ENCODE results near the gene BATF2.
"Not testable (repeated sequence)": the region's sequence is repeated elsewhere in the genome, so short reads cannot be mapped to it uniquely, and the experiment has no call there.

The BATF2 gene

GRCh38 chr11:64996710-64997380 is at the start of gene BATF2:
BATF2 (minus strand) TSS chr11:64996971; CDS start chr11:64996914, 57 bp downstream.
- DNase-seq: peak; percentile 51

GRCh38 chr11:65045728-65046127 is 49.0 kb upstream of the BATF2 start:
- DNase-seq: no peak

DNA sequence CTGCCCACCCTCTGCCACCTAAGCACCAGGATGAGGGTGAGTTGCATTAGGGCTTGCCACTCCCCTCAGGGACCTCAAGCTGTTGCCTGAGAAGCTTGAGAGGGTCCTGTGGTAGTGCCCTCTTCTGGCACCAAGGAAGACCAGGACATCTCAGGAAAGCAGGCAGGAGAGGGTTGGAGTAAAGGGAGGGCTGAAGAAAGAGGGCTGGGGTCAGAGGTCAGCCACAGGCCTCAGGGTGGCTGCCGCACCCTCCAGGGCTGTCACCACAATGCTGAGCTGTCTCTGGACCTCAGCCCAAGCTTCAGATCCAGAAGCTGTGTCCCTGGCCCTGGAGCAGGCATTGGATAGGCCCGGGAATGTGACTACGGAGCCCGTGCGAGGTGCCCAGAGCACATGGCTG is 48.3 kb upstream of the BATF2 start:
- DNase-seq: no peak

GRCh38 chr11:65043881-65044501 is 47.2 kb upstream of the BATF2 start:
- no peak for DNase-seq

DNA sequence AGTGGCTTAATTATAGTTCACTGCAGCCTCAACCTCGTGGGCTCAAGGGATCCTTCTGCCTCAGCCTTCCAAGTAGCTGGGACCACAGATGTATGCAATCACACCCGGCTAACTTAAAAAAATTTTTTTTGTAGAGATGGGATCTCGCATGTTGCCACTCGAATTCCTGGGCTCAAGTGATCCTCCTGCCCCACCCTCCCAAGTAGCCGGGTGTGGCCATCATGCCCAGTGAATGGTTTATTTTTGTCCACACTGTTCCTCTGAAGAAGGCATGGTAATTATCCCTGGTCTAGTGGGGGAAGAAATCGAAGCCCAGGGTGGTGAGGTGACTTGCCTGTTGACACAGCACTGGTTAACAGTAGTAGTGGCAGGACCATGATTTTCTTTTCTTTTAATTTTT is 46.1 kb upstream of the BATF2 start:
- no peak for DNase-seq

GRCh38 chr11:65040847-65041622 is 44.3 kb upstream of the BATF2 start, which contains the start of gene SAC3D1:
SAC3D1 (plus strand) TSS chr11:65041210; CDS start chr11:65041293, 83 bp downstream.
- peak; percentile 96 for DNase-seq

DNA sequence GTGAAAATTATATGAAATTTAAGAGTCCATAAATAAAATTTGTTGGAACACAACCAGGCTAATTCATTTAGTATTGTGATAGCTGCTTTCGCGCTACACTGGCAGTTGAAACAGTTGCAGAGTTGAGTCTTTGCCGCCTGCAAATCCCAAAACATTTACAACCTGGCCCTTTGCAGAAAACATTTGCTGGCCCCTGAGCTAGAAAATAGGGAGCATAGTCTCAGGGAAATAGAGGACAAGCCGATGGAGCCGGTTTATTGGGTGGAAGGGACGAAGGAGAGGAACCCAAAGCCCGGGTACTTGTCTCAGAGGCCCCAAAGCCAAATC is 43.7 kb upstream of the BATF2 start:
- no peak for DNase-seq

- DNase-seq: no peak
Measured at GRCh38 chr11:65036931-65037330, 40.2 kb upstream of the BATF2 start.

GRCh38 chr11:65035579-65035978 is 38.8 kb upstream of the BATF2 start:
- DNase-seq: no peak

GRCh38 chr11:65034423-65034822 is 37.7 kb upstream of the BATF2 start:
- DNase-seq: no peak

- DNase-seq: no peak
Measured at GRCh38 chr11:65032216-65032615, 35.4 kb upstream of the BATF2 start.

DNA sequence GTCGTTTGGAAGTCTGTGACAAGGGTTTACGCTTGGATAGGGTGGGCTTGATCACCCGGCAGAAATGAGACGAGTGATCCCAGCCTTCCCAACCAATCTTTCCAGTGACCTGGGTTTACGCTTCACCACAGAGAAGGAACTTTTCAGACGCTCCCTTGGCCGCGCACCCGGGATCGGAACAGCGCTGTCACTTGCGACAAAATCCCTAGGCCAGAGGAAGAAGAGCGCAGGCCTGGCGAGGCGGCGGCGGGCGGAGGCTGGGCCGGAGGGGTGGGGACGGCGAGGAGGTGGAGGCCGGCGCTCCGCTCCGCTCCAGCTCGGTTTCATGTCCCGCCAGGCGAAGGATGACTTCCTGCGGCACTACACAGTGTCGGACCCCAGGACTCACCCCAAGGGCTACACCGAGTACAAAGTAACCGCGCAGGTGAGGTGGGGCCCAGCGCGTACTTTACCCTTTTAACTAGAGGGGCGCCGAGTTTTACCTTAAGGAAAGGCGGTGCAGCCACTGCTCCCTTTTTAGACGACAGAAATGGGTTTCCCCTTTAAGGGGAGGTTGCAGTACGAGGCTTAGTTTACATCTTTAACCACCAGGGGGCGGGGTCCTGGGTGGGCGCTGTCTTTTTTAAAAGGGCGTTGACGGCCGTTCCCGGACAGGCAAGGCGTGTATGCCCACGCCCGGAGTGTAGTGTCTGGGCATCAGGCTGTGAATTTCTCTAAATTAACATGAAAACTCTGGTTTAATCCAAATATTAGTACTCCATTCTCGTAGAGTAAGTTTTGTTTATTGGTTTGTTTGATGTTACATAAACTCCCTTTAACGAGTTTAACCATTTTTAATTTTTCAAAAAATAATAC is 30.7 kb upstream of the BATF2 start, which contains the start of gene SNX15:
SNX15 (plus strand) TSS at position 227 of the 855 bp plus-strand sequence; CDS start at position 326, 99 bp downstream.
- DNase-seq: peak; percentile 97

- DNase-seq: no peak
Measured at GRCh38 chr11:65026810-65027209, 30.0 kb upstream of the BATF2 start.

GRCh38 chr11:65023502-65023901 is 26.7 kb upstream of the BATF2 start:
- DNase-seq: not testable (repeated sequence)

DNA sequence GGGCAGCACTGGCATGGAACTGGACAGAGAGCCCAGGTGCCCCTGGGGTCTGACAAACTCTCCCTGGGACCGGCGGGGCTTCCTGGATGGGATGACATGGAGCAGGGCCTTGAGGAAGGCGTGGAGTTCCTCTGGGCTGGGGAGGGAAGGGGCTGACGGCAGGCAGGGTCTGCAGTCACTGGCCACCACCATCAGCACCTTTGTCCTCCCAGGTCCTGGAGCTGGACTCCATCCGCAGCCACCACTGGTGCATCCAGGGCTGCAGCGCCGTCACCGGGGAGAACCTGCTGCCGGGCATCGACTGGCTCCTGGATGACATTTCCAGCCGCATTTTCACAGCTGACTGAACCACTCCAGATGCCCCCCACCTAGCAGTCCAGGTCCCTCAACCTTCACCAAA is 24.7 kb upstream of the BATF2 start:
- no peak for DNase-seq

DNA sequence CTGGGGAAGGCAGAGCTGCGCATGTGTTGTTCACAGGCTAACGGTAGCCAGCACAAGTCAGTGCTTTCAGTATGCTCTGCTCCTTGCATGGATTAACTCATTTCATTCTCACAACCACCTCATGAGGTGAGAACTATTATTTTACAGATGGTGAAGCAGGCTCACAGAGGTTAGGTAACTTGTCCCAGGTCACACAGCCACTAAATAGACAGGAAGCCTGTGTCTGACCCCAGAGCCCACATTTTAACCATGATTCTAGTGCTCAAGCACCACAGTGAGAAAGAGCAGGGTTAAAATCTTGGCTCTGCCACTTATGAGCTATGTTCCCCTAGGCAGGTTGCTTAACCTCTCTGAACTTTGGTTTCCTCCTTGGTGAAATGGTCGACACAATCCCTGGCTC is 24.2 kb upstream of the BATF2 start:
- no peak for DNase-seq

- no peak for DNase-seq
Measured at GRCh38 chr11:65019824-65020223, 23.1 kb upstream of the BATF2 start.

GRCh38 chr11:65017937-65018336 is 21.2 kb upstream of the BATF2 start:
- no peak for DNase-seq

DNA sequence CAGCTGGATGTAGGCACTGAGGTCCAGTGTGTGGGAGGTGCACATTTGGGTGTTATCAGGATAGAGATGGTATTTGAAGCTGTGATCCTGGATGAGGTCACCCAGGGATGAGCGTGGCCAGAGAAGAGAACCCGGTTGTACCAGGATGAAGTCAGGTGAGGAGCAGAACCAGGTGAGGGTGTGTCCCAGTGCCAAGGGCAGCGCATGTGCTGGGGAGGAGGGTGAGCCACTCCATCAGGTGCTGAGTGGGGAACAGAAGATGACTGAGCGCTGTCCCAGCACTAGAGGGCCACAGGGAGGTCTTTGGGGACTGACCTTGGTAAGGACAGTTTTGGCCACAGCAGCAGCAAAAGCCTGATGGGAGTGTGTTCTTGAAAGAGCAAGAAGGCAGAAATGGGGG is 19.9 kb upstream of the BATF2 start:
- DNase-seq: no peak

GRCh38 chr11:65014726-65015227 is 18.0 kb upstream of the BATF2 start:
- DNase-seq: no peak

- DNase-seq: peak; percentile 84
Measured at GRCh38 chr11:65013888-65014725, 17.3 kb upstream of the BATF2 start, which contains the start of gene ARL2. ARL2 (plus strand) TSS chr11:65014160; CDS start chr11:65014208, 48 bp downstream.

All from NCI-H774 (cell line).